ENCODE results near the gene OR4B1.
"Not testable (repeated sequence)": the region's sequence is repeated elsewhere in the genome, so short reads cannot be mapped to it uniquely, and the experiment has no call there.

OR4B1 gene, protein sequence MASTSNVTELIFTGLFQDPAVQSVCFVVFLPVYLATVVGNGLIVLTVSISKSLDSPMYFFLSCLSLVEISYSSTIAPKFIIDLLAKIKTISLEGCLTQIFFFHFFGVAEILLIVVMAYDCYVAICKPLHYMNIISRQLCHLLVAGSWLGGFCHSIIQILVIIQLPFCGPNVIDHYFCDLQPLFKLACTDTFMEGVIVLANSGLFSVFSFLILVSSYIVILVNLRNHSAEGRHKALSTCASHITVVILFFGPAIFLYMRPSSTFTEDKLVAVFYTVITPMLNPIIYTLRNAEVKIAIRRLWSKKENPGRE
- total RNA-seq, result 0 reads per million in 3 experiments

DNA sequence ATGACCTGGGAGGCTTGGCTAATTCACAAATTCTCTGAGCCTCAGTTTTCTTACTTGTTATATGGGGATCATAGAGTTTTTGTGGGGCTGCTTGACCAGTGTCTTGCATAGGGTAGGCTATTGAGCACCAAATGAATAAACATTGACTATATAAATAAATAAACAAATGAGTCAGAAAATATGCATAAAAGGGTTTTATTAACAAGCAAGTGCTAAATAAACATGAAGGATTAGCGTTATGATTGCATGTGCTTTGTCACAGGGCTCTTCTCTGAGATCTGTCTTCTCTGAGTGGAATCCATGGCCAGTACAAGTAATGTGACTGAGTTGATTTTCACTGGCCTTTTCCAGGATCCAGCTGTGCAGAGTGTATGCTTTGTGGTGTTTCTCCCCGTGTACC lies at the start of gene OR4B1:
Gene OR4B1, plus strand, starts transcription at position 301 of the 400 bp plus-strand sequence. Its CDS starts 0 bp downstream, at position 301.
- no peak for DNase-seq

DNA sequence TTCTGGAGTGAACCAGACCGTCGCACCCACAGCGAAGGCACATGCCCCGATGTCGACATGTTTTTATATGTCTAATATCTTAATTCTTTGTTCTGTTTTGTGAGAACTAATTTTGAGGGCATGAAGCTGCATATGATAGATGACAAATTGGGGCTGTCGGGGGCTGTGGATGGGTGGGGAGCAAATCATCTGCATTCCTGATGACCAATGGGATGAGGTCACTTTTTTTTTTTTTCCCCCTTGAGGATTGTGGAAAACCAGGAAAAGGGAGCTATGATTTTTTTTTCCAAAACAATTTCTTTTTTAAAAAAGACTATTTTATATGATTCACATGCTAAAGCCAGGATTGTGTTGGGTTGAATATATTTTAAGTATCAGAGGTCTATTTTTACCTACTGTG lies 49.2 kb upstream of the OR4B1 start:
- no peak for DNase-seq

DNA sequence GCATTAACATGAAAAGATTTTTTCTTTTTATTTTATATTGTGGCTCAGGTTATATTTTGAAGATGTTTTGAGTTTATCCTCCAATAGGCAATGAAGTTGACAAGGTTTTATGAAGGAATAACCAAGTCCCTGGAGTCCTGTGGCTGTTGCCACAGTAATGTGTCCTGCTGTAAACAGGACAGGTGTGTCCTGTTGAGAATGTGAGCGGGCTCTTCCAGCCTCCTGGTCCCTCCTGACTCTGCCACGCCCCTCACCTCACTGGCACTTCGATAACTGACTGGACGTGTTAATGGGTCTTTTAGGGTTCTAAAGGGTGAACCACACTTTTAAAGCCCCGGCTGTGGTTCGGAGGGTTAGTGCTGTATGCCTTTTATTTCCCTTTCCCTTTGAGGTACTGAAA lies 47.8 kb upstream of the OR4B1 start:
- DNase-seq, result no peak

DNA sequence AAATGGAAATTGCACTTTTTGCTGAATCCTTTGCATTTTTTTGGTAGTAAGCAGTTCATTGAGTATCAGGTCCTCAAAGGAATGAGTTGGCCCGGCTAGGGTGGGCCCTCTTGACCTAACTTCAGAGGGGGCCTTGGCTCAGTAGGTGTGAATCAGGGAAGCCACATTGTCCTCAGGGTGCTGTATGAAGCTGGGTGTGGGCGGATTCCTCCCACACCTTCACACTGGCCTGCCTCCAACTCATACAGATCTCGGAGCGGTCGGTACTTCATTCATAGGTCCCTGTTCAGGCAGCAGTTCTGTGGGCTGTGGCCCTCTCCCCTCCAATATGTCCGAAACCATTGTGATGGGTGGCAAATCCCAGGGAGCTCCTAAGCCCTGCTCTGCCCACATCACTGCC lies 47.4 kb upstream of the OR4B1 start:
- no peak for DNase-seq

DNA sequence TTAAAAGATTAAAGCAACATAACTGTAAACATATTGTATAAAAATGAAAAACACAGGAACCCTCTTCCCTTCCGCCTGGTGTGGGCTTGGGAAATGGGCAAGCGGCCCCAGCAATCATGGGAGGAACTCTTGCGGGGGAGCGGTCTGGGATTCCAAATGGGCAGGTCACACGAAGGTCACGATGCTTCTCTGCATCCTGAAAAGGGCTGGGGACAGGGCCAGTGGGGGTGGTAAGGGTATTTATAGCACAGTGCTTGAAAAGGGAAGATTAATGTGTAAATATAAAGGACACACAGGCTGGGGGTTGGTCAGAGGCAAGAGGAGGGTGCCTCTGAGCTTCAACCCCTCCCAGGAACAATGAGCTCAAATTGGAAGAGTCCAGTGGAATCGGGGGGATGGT lies 46.9 kb upstream of the OR4B1 start:
- no peak for DNase-seq

DNA sequence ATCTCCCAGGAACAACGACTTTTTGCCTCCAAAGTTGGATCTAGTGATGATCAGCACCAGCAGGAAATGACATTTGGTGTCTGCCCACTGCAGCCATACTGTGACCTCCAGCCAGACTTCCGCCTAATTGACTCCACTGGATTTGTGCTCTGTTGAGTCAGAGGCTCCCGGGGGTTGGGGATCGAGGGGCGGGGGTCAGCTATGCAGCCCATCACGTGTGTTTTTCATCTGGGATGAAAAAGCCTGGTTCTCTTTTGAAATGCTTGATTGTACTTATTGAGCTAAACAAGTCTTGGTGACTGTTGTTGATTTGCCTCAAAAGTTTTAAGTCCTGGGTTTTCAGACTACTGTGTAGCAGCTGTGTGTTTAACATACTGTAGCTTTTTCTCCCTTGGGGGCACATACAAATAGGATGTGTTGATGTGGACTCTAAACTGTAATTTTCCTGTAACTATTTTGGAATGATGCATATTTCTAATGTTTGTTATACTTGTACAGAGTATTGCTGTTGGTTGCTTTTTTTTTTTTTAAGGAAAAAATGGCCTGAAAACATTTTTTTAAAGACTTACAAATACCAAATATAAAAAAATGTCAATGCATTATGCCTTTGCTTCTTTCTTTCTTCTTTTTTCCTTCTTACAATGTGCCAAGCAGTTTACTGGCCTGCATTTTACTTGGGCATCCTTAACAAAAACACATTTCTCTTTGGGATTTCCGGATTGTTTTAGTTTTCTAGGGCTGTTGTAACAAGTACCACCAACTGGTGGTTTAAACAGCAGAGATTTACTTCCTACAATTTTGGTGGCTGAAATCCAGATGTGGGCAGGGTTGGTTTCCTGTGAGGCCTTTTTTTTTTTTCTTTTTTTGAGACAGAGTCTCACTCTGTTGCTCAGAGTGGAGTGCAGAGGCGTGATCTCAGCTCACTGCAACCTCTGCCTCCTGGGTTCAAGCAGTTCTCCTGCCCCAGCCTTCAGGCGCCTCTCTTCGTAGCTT lies 46.1 kb upstream of the OR4B1 start:
- no peak for DNase-seq

DNA sequence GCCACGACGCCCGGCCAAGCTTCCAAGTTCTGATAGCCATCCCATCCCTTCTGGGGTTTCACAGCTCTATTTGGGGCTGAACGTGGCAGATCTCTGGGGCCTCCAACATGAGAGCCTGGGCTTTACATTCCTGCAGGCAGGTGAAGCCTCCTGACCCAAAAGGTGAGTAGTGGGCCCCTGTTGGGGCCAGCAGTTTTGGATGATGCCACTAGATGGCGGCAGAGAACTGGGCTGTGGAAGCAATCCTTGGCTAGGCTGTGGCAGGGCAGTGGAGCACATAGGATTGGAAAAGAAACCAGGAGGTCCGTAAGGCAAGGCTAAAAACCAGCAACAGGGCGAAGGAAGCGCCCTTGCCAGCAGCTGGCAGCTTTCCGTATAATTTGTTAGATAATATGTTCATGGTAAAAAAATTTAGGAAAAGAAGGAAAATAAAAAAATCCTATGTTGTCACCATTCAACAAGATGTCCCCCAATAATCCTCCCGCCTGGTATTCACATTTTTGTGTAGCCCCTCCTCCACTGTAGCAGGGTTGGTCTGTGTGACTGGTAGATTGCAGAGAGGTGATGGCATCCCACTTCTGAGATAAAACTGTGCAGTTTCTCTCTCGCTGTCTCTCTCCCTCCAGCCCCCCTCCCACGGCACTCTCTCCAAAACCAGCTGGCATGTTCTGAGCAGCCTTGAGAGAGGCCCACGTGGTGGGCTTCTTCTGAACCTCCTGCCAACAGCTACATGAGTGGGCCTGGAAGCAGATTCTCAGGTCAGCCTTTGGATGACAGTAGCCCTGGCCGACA lies 43.6 kb upstream of the OR4B1 start:
- DNase-seq, result peak; percentile 27

DNA sequence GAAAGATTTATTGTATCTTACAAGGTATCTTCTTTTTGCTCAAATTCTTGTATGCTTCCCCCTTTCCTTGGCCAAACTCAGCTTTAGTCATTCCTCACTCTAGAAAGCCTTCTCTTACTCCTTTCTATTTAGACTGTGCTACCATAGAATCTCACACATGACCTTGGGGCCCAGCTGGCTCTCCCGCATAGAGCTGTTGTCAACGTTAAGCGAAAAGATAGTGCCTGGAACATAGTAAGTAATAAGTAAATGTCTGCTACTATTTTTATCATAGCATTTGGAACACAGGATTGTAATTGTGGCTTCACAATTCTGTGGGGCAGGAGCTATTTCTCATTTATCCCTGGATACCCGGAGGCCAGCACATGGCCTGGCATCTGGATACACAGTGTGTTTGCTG lies 38.9 kb upstream of the OR4B1 start:
- no peak for DNase-seq

DNA sequence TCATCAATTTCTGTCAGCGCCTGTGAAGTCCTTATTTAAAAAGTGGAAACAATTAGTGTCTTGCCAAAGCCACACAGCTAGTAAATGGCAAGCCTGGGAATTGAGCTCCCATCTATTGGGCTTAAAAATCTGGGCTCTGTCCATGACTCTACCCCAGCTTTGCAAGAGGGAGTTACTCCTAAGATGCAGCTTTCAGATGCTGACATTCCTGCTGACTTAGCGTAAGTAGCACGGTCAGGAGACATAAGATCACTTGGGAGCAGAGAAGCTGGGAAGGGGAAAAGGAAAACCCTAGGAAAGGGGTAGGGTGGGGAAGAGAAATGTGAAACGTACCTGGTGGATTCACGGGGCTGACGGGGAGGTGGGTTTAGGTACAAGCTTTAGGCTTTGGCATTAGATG lies 36.0 kb upstream of the OR4B1 start:
- no peak for DNase-seq

DNA sequence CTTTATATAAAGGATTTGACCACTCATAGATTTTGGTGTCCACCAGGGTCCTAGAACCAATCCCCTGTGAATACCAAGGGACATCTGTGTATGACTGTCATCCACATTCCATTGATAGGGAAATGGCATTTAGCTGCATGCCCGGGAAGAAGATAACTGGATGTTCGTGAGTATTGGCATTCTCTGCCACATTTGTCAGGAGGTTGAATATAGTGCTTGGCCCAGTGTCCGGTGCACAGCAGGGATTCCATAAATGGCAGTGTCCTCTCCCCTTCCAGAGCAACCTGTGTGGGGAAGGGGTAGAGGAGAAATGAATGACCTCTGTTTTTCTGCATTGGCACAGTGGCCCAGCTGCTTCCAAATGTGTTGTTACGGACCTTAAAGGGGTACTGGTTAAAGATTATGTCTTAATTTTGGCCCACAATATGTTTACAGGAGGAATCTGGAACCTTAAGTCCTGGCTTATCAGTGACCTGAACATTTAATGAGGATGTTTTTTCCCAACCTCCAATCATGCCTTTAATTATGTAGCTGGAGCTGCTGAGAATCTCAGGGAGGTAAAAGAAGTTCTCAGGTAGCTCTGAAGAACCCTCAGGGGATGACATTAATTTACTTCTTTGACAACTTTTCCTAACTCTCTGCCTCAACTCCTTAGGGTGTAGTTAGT lies 33.6 kb upstream of the OR4B1 start:
- no peak for DNase-seq

DNA sequence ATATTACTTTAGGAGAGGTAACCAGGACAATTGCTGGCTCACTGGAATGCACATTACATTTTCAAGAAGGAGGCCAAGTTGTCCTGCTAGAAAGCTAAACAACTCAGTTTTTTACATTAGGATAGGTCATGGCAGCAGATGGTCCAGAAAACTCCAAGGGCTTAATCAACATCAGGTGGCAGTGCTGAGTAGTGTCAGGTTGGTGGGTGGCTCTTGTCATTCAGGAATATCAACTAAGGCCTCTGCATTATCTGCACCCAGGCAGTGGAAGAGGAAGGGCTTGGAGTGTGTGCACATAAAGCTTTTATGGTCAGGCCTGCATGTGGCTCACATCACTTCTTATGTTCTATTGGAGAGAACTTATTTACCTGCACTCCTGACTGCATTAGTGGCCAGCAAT lies 32.2 kb upstream of the OR4B1 start:
- DNase-seq, result no peak

DNA sequence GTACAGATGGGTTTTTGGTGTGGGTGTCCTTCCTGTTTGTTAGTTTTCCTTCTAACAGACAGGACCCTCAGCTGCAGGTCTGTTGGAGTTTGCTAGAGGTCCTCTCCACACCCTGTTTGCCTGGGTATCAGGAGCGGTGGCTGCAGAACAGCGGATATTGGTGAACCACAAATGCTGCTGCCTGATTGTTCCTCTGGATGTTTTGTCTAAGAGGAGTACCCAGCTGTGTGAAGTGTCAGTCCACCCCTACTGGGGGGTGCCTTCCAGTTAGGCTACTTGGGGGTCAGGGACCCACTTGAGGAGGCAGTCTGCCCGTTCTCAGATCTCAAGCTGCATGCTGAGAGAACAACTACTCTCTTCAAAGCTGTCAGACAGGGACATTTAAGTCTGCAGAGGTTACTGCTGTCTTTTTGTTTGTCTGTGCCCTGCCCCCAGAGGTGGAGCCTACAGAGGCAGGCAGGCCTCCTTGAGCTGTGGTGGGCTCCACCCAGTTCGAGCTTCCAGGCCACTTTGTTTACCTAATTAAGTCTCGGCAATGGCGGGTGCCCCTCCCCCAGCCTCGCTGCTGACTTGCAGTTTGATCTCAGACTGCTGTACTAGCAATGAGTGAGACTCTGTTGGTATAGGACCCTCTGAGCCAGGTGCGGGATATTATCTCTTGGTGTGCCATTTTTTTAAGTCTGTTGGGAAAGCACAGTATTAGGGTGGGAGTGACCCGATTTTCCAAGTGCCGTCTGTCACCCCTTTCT lies 25.5 kb upstream of the OR4B1 start:
- peak; percentile 56 for DNase-seq

DNA sequence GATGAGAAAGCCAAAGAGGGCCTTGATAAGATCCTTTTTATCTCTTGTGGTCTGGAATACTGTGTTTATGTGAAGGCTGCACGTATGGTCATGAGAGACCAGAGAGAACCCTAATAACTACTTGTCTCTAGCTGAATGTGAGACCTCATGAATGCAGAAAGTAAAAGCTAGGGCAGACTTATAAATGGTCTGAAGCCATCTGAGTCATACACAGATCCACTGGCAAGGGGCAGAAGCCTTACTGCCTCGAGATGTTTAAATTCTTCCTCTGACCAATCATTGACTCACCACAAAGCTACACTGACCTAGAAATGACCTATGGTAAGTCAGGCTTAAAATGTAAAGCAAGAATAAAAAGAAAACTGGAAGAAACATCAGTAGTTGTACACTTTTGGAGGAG lies 22.7 kb upstream of the OR4B1 start:
- DNase-seq, result no peak

DNA sequence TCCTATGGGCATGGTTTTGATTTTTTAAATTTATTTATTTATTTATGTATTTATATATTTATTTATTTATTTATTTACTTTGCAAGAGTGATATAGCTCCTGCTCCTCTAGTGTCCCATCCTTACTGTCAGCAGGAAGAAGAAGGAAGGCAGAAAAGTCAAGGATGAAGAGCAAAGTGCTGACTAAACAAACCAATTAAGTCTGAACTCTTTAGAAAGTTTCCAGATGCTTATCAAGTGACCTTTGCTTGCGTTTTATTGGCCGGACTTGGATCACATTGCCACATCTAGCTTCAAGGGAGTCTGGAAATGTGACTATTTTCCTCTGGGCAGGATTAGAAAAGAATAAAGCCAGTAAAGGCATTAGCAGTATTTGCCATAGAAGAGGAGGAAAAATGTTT lies 8.7 kb upstream of the OR4B1 start:
- DNase-seq, result no peak

DNA sequence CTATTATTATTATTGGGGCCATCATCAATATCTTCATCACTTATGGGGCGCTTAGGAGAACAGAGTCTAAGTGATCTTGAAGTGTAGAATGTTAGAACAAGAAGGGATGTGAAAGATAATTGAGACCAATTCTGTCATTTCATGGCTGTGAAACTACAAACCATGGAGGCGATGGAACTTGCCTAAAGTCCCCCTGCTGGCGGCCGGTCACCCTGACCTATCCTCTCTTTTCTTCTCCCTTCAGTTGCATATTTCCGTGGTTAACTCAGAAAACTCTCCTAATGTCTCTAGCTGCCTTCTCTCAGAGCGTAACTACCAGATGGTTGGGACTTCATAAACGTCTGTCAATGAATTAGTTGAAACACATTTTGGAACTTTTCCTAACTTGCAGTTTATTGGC lies 6.6 kb upstream of the OR4B1 start:
- DNase-seq, result no peak

DNA sequence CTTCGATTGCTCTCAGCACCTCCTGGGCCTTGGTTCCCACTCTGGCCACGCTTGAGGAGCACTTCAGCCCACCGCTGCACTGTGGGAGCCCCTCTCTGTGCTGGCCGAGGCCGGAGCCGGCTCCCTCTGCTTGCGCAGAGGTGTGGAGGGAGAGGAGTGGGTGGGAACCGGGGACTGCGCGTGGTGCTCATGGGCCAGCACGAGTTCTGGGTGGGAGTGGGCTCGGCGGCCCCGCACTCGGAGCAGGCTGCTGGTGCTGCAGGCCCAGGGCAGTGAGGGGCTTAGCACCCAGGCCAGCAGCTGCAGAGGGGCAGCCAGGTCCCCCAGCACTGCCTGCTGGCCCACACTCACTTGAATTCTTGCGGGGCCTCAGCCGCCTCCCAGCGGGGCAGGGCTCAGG lies 12.2 kb downstream of the OR4B1 start:
- no peak for DNase-seq

DNA sequence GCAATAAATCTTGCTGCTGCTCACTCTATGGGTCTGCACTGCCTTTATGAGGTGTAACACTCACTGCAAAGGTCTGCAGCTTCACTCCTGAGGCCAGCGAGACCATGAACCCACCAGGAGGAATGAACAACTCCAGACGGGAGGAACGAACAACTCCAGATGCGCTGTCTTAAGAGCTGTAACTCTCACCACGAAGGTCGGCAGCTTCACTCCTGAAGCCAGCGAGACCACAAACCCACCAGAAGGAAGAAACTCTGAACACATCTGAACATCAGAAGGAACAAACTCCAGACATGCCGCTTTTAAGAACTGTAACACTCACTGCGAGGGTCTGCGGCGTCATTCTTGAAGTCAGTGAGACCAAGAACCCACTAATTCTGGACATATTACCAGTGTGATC lies 13.4 kb downstream of the OR4B1 start:
- not testable (repeated sequence) for DNase-seq

DNA sequence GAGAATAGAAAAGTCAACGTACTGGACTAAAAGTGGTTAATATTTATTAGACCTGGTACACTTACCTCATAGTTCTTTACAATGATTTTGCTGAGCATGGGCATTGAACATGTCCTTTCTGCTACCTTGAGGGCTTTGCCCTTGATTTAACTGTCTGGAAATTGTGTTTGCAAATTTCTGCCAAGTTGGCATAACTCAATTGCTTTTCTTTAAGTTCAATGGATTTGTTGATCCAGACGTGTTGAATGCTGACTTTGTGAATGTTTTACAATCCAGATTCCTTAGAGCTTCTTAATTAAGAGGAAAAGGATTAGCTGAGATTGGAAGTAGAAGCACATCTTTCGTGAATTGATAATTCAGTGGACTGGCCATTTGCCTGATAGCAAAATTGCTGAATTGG lies 21.1 kb downstream of the OR4B1 start:
- DNase-seq, result no peak

DNA sequence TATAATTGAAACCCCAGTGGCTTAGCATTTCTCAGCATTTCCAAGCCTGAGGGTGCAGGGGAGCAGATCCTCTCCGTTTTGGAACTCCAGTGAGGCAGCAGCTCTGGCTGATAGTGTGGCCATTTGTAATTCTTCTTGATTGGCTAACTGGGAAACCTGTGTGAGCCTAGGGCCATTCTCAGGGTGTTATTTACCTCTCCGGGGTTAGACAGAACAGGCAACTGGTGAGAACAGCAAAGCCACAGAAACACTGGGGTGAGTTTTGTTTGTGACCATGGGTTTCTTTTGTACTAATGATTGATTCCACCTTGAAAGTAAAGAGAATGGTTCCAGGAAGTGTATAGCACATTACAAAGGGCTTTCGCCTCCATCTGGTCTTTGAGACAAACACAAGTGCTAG lies 25.9 kb downstream of the OR4B1 start:
- DNase-seq, result no peak

DNA sequence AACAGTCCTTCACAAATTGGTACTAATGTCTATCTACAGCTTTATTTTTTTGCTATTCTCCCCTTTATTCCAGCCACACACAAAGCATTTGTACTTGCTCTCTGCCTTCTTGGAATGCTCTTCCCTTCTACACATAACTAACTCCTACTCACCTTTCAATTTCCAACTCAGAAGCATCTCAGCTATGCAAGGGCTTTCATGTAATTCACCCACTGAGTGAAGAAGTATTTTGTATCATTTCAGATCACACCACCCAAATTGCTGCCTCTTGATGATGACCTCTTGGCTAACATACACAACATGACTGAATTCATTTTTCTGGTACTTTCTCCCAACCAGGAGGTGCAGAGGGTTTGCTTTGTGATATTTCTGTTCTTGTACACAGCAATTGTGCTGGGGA lies 28.2 kb downstream of the OR4B1 start, which contains the start of gene OR4X2:
Gene OR4X2, plus strand, starts transcription at position 301 of the 400 bp plus-strand sequence. Its CDS starts 0 bp downstream, at position 301.
- no peak for DNase-seq

DNA sequence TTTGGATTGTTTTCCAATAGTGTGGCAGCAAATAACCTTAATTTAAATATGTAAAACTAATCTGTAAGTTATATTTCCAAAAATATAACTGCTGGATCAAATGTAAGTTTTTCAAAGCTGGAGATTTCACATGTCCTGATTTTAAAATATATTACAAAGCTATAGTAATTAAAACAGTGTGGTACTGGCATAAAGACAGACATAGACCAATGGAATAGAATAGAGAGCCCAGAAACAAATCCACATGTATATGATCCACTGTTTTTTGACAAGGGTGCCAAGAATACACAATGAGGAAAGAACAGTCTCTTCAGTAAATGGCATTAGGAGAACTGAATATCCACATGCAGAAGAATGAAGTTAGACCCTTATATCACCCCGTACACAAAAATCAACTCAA lies 32.3 kb downstream of the OR4B1 start:
- DNase-seq, result no peak

DNA sequence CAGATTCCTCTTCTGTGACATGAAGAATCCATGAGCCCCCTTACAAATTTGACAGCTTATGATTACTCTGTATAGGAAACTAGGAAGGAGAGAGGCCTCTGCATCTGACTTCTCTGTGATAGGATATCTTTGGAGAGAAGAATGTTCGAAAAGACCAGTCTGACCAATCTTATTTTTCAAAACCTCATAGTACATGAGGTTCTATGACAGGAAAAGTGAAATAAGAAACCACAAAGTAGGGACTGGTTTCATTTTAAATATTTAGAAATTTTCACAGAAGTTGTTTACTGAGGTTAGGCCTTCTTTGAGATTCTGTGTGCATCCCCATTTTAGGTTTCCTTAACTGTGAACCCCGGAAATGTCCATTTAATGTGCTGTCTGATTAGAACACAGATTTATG lies 45.0 kb downstream of the OR4B1 start:
- no peak for DNase-seq

Data from central memory CD4-positive, alpha-beta T cell (primary cell).